ENCODE measurements around the gene RETREG1. TPM values are rescaled to one million over a fixed set of nuclear protein-coding genes. Genes with fewer than 3 reads are reported as not detected.

The RETREG1 gene
- total RNA-seq, 1 experiment from 2014 or later = 5.1 TPM

GRCh38 chr5:16531063-16531648 is 85.6 kb downstream of the RETREG1 start:
- TF ChIP-seq, protein P1, sequence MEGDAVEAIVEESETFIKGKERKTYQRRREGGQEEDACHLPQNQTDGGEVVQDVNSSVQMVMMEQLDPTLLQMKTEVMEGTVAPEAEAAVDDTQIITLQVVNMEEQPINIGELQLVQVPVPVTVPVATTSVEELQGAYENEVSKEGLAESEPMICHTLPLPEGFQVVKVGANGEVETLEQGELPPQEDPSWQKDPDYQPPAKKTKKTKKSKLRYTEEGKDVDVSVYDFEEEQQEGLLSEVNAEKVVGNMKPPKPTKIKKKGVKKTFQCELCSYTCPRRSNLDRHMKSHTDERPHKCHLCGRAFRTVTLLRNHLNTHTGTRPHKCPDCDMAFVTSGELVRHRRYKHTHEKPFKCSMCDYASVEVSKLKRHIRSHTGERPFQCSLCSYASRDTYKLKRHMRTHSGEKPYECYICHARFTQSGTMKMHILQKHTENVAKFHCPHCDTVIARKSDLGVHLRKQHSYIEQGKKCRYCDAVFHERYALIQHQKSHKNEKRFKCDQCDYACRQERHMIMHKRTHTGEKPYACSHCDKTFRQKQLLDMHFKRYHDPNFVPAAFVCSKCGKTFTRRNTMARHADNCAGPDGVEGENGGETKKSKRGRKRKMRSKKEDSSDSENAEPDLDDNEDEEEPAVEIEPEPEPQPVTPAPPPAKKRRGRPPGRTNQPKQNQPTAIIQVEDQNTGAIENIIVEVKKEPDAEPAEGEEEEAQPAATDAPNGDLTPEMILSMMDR (conservative IDR thresholded peaks at IDR 0.05; ENCODE audit: low read depth, low read length) = no peak
- no peak for TF ChIP-seq EZH2 (IDR thresholded peaks at IDR 0.05; ENCODE audit: borderline replicate concordance, low read depth, low read length, poor library complexity, severe bottlenecking)
- DNase-seq (ENCODE audit: low spot score) = no peak
- H3K9me3 ChIP-seq (ENCODE audit: low read depth, low read length, poor library complexity, severe bottlenecking) = no peaks in the 10 kb centered on the region
- H3K27ac ChIP-seq (ENCODE audit: low read depth, low read length, poor library complexity, severe bottlenecking) = no peak overlapping the region
- H3K4me3 ChIP-seq (ENCODE audit: low read depth, low read length, poor library complexity, severe bottlenecking) = no peak overlapping the region
- no peaks in the 10 kb centered on the region for H3K4me1 ChIP-seq (ENCODE audit: insufficient read depth, low read length, poor library complexity, severe bottlenecking)
- ChIA-PET POLR2A (ENCODE audit: low non-redundant PET) (interaction anchor here (0.6 kb wide), 1 partner anchor 53 kb away, joined by 3 read pairs; no protein-coding TSS in a partner anchor), CTCF (no interaction called here)
- H3K27me3 ChIP-seq (replicated peaks; ENCODE audit: insufficient read depth, low read depth, low read length, poor library complexity) = no peaks in the 10 kb centered on the region
- H3K36me3 ChIP-seq (ENCODE audit: insufficient read depth, low read length, poor library complexity, severe bottlenecking) = no peaks in the 10 kb centered on the region
- no TSS peak for BruUV-seq (replicated peaks)
- intact Hi-C loops (cut with micrococcal nuclease; ENCODE audit: unreplicated experiment) = no loop called here

DNA sequence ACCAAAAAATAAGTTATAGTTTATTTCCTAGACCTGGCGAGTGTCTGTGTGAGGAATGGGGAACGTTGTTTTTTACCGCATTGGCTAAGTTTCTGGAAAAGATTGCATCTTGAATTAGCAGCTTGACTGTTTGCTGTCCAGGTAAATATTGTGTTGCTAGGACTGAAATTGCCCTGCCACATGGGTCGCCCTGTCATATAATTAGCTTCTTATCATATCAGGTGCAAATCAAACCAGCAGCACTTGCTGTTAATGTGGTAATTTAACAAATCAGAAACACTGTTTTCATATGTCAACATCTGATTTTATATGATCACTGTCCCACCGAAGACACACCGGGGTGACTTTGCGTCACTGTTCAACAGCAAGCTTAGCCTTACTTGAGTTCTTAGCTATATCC is 87.5 kb downstream of the RETREG1 start:
- Histone ChIP-seq H3K36me3 (ENCODE audit: insufficient read depth, low read length, poor library complexity, severe bottlenecking) (no peaks in the 10 kb centered on the region), H3K4me1 (ENCODE audit: insufficient read depth, low read length, poor library complexity, severe bottlenecking) (no peaks in the 10 kb centered on the region), H3K27ac (ENCODE audit: low read depth, low read length, poor library complexity, severe bottlenecking) (no peak overlapping the region), H3K27me3 (replicated peaks; ENCODE audit: insufficient read depth, low read depth, low read length, poor library complexity) (no peaks in the 10 kb centered on the region), H3K4me3 (ENCODE audit: low read depth, low read length, poor library complexity, severe bottlenecking) (no peak overlapping the region), H3K9me3 (ENCODE audit: low read depth, low read length, poor library complexity, severe bottlenecking) (no peaks in the 10 kb centered on the region)
- no TSS peak for BruUV-seq (replicated peaks)
- TF ChIP-seq EZH2 (IDR thresholded peaks at IDR 0.05; ENCODE audit: borderline replicate concordance, low read depth, low read length, poor library complexity, severe bottlenecking) = no peak
- TF ChIP-seq, protein P1 (conservative IDR thresholded peaks at IDR 0.05; ENCODE audit: low read depth, low read length) = no peak
- intact Hi-C loops (cut with micrococcal nuclease; ENCODE audit: unreplicated experiment) = no loop called here
- CTCF ChIA-PET = no interaction called here
- POLR2A ChIA-PET (ENCODE audit: low non-redundant PET) = no interaction called here
- no peak for DNase-seq (ENCODE audit: low spot score)

- ChIA-PET CTCF (no interaction called here), POLR2A (ENCODE audit: low non-redundant PET) (no interaction called here)
- intact Hi-C loops (cut with micrococcal nuclease; ENCODE audit: unreplicated experiment) = no loop called here
- TF ChIP-seq, protein P1 (conservative IDR thresholded peaks at IDR 0.05; ENCODE audit: low read depth, low read length) = no peak
- no peak for TF ChIP-seq EZH2 (IDR thresholded peaks at IDR 0.05; ENCODE audit: borderline replicate concordance, low read depth, low read length, poor library complexity, severe bottlenecking)
- Histone ChIP-seq H3K27ac (ENCODE audit: low read depth, low read length, poor library complexity, severe bottlenecking) (no peak overlapping the region), H3K27me3 (replicated peaks; ENCODE audit: insufficient read depth, low read depth, low read length, poor library complexity) (no peaks in the 10 kb centered on the region), H3K9me3 (ENCODE audit: low read depth, low read length, poor library complexity, severe bottlenecking) (no peaks in the 10 kb centered on the region), H3K4me3 (ENCODE audit: low read depth, low read length, poor library complexity, severe bottlenecking) (no peak overlapping the region), H3K4me1 (ENCODE audit: insufficient read depth, low read length, poor library complexity, severe bottlenecking) (no peaks in the 10 kb centered on the region), H3K36me3 (ENCODE audit: insufficient read depth, low read length, poor library complexity, severe bottlenecking) (no peaks in the 10 kb centered on the region)
- BruUV-seq (replicated peaks) = no TSS peak
- DNase-seq (ENCODE audit: low spot score) = no peak
These were observed 88.3 kb downstream of the RETREG1 start for GRCh38 chr5:16528382-16529110.
